Hematopoietic multipotent progenitor cell (in vitro differentiated cells): ENCODE results near the gene LRRC61. TPM values are rescaled to one million over a fixed set of nuclear protein-coding genes. Genes with fewer than 3 reads are reported as not detected.

Source experiments
- DNase-seq, 3 donors: peaks; one replicate each; pipeline ENCODE4 v3.0.0-alpha.2; 2011 to 2015; ENCODE audit warnings: low read depth in 2 of 3, low spot score in 2 of 3
- total RNA-seq: library from RNA; depleted of rRNA; stranded (reverse); fragments of >200 nt; gene quantifications from one replicate; pipeline ENCODE4 v1.2.3, GENCODE V29; 2012

LRRC61 gene
- total RNA-seq, 1 donor = 46.6 TPM

GRCh38 chr7:150368884-150369747, 46.0 kb downstream of the LRRC61 start:
- peak in 1 of 3 donors; percentile 42 for DNase-seq

- no peak for DNase-seq
Measured at GRCh38 chr7:150369748-150370501, 46.8 kb downstream of the LRRC61 start.

- DNase-seq = no peak
Measured at GRCh38 chr7:150370612-150371071, 47.5 kb downstream of the LRRC61 start.

GRCh38 chr7:150371131-150371995, 48.2 kb downstream of the LRRC61 start:
- no peak for DNase-seq

- DNase-seq = no peak
Measured at GRCh38 chr7:150371996-150372270, 48.8 kb downstream of the LRRC61 start.

- no peak for DNase-seq
Measured at GRCh38 chr7:150372271-150373048, 49.3 kb downstream of the LRRC61 start.

GRCh38 chr7:150373049-150373801, 50.1 kb downstream of the LRRC61 start:
- DNase-seq = peak in 1 of 3 donors; percentile 31

- no peak for DNase-seq
Measured at GRCh38 chr7:150374026-150374425, 50.9 kb downstream of the LRRC61 start.

GRCh38 chr7:150374472-150374871, 51.3 kb downstream of the LRRC61 start:
- DNase-seq = no peak

- no peak for DNase-seq
Measured at GRCh38 chr7:150375662-150376521, 52.7 kb downstream of the LRRC61 start.

- no peak for DNase-seq
Measured at GRCh38 chr7:150376560-150376959, 53.4 kb downstream of the LRRC61 start.

- DNase-seq = no peak
Measured at GRCh38 chr7:150377196-150377595, 54.0 kb downstream of the LRRC61 start.

- DNase-seq = no peak
Measured at GRCh38 chr7:150377635-150378034, 54.5 kb downstream of the LRRC61 start.

- DNase-seq = peak in 1 of 3 donors; percentile 68
Measured at GRCh38 chr7:150378115-150378852, 55.1 kb downstream of the LRRC61 start.

GRCh38 chr7:150378853-150379440, 55.8 kb downstream of the LRRC61 start, which contains the start of gene ZNF775:
TSS of gene ZNF775 (plus strand) at chr7:150379330. CDS start at chr7:150388471, 9,141 bp downstream.
- peak; percentile 70 to 95 (median 92) for DNase-seq

GRCh38 chr7:150379441-150380379, 56.6 kb downstream of the LRRC61 start:
- peak in 1 of 3 donors; percentile 22 for DNase-seq
